HepG2 (cell line): ENCODE results near the gene DCC.

Experiments
- NFIC ChIP-seq: IDR thresholded peaks from 2 replicates; pipeline ENCODE4 v1.6.1; 2012; ENCODE audit warnings: mild to moderate bottlenecking, low read length, inconsistent platforms
- TF ChIP-seq, protein P1 (sequence below): sonication (generic); formaldehyde crosslinking; IDR thresholded peaks from 2 replicates; pipeline ENCODE4 v1.4.0; 2020; ENCODE audit warnings: missing genetic modification reagents, borderline replicate concordance

DNA sequence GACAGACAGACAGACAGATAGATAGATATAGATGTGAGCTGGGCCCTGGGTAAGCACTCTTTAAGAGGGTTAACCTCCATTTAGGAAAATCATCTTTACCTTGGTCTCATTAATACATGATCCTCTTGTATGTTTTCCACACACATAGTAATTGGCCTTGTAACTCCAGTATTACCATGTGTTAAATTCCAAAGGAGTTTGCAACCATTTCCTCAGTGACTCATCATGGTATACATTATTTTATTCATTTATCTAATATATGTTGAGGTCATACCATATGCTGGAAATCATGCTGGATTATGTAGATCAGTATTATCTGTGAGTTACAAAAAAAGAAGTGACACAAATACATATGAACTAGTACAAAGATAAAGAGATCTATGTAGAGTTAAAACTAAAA, 504.3 kb downstream of the DCC start:
- TF ChIP-seq, protein P1, sequence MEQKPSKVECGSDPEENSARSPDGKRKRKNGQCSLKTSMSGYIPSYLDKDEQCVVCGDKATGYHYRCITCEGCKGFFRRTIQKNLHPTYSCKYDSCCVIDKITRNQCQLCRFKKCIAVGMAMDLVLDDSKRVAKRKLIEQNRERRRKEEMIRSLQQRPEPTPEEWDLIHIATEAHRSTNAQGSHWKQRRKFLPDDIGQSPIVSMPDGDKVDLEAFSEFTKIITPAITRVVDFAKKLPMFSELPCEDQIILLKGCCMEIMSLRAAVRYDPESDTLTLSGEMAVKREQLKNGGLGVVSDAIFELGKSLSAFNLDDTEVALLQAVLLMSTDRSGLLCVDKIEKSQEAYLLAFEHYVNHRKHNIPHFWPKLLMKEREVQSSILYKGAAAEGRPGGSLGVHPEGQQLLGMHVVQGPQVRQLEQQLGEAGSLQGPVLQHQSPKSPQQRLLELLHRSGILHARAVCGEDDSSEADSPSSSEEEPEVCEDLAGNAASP (CRISPR knock-in tag), result no peak
- TF ChIP-seq NFIC, result no peak
